Endothelial cell of umbilical vein (primary cell): Measurements from ENCODE around the gene PROSER1. TPM values are rescaled to one million over a fixed set of nuclear protein-coding genes. Genes with fewer than 3 reads are reported as not detected.

Source experiments
- BruUV-seq: library from RNA; stranded (reverse); fragments of 400-500 nt; replicated peaks from 2 replicates; lab custom pipeline; 2021; lab: Mats Ljungman, UMichigan
- CTCF ChIA-PET: fragments of 300-600, 350-600 bp; sonication (Branson Sonifier 250); formaldehyde crosslinking; loops from one replicate; lab custom pipeline; 2021; ENCODE audit warnings: antibody characterized with exemption, inconsistent platforms; lab: Charles Lee
- POLR2A ChIA-PET: fragments of 300-600, 350-600 bp; sonication (Branson Sonifier 250); formaldehyde crosslinking; loops from one replicate; lab custom pipeline; 2021; ENCODE audit warnings: antibody characterized with exemption, inconsistent platforms; lab: Charles Lee
- DNase-seq: peaks from one replicate; pipeline ENCODE4 v3.0.0-alpha.2; 2011; ENCODE audit warnings: low read depth, low spot score
- FAIRE-seq: peaks from 2 replicates; lab custom pipeline; 2011; peaks lifted over from hg19 to GRCh38; lab: Jason Lieb, UNC
- H2AFZ ChIP-seq: 2 replicates; pipeline ENCODE4 v1.6.0; 2012; ENCODE audit warnings: low read depth, low read length, control low read depth, inconsistent platforms
- H3K27ac ChIP-seq: 2 replicates; pipeline ENCODE4 v1.5.1; 2011; ENCODE audit warnings: low read depth, mild to moderate bottlenecking, control low read depth, low read length, moderate library complexity; ENCODE audit not compliant: insufficient read depth
- H3K27me3 ChIP-seq, 2 experiments: 2 replicates each; pipeline versions ENCODE4 v1.6.0 to v1.6.1; 2011; ENCODE audit warnings: low read length in 2 of 2, mixed read lengths in 1 of 2; ENCODE audit not compliant: control insufficient read depth in 2 of 2, insufficient read depth in 2 of 2
- H3K36me3 ChIP-seq, 2 experiments: 2 replicates in 1 of 2; 3 replicates in 1 of 2; pipeline ENCODE4 v1.5.1; 2011; ENCODE audit warnings: low read length in 2 of 2, mild to moderate bottlenecking in 1 of 2, moderate library complexity in 1 of 2; ENCODE audit not compliant: control insufficient read depth in 2 of 2, insufficient read depth in 2 of 2; ENCODE audit errors: extremely low read depth in 1 of 2
- H3K4me1 ChIP-seq: 3 replicates; pipeline ENCODE4 v1.5.1; 2011; ENCODE audit warnings: mild to moderate bottlenecking, low read length; ENCODE audit not compliant: control insufficient read depth, insufficient read depth; ENCODE audit errors: extremely low read depth
- H3K4me2 ChIP-seq: 2 replicates; pipeline ENCODE4 v1.6.1; 2011; ENCODE audit warnings: low read length, control low read depth, mixed read lengths; ENCODE audit not compliant: insufficient read depth
- H3K4me3 ChIP-seq, 3 experiments: fragments of 200-600 bp in 1 of 3; sonication (generic), shearing (Covaris generic) in 1 of 3; replicated peaks in 1 of 3; 2 replicates each; pipeline ENCODE4 v1.5.1; 2011 to 2016; ENCODE audit warnings: control low read depth in 3 of 3, low read length in 3 of 3, mild to moderate bottlenecking in 2 of 3, inconsistent platforms in 1 of 3, low read depth in 1 of 3, moderate library complexity in 1 of 3; ENCODE audit not compliant: insufficient read depth in 1 of 3
- H3K79me2 ChIP-seq: 2 replicates; pipeline ENCODE4 v1.6.0; 2012; ENCODE audit warnings: low read length, inconsistent platforms; ENCODE audit not compliant: control insufficient read depth, insufficient read depth
- H3K9ac ChIP-seq: replicated peaks from 2 replicates; pipeline ENCODE3; 2011; ENCODE audit warnings: low read length, control low read depth; ENCODE audit not compliant: insufficient read depth; ENCODE audit errors: extremely low read depth
- H3K9me1 ChIP-seq: replicated peaks from 3 replicates; pipeline ENCODE4 v1.6.0; 2011; ENCODE audit warnings: mild to moderate bottlenecking, low read length; ENCODE audit not compliant: control insufficient read depth, insufficient read depth; ENCODE audit errors: extremely low read depth
- H3K9me3 ChIP-seq: replicated peaks from 2 replicates; pipeline ENCODE4 v1.5.1; 2012; ENCODE audit warnings: low read length, inconsistent platforms; ENCODE audit not compliant: control insufficient read depth, insufficient read depth
- H4K20me1 ChIP-seq: replicated peaks from 2 replicates; pipeline ENCODE3; 2011; ENCODE audit warnings: mild to moderate bottlenecking, low read length; ENCODE audit not compliant: control insufficient read depth, insufficient read depth; ENCODE audit errors: extremely low read depth
- EZH2 ChIP-seq: IDR thresholded peaks from 2 replicates; pipeline ENCODE4 v1.6.1; 2012; ENCODE audit warnings: borderline replicate concordance, low read depth, mild to moderate bottlenecking, moderate library complexity, low read length, inconsistent platforms; ENCODE audit not compliant: severe bottlenecking
- FOS ChIP-seq: IDR thresholded peaks from 2 replicates; pipeline ENCODE4 v1.6.1; 2011; ENCODE audit warnings: mild to moderate bottlenecking, low read length, moderate library complexity, borderline replicate concordance; ENCODE audit not compliant: insufficient read depth
- GATA2 ChIP-seq: IDR thresholded peaks from 2 replicates; pipeline ENCODE4 v1.7.0; 2011; ENCODE audit warnings: low read depth, mild to moderate bottlenecking, moderate library complexity, mixed read lengths, low read length; ENCODE audit not compliant: insufficient read length, insufficient read depth
- JUN ChIP-seq: IDR thresholded peaks from 2 replicates; pipeline ENCODE4 v1.6.1; 2011; ENCODE audit warnings: borderline replicate concordance, low read depth; ENCODE audit not compliant: insufficient read length, insufficient read depth
- MYC ChIP-seq: IDR thresholded peaks from one replicate; pipeline ENCODE4 v1.6.1; 2011; ENCODE audit warnings: mild to moderate bottlenecking, low read depth, low read length
- POLR2A ChIP-seq: IDR thresholded peaks from 2 replicates; pipeline ENCODE4 v1.6.1; 2012; ENCODE audit warnings: low read depth, mild to moderate bottlenecking, control low read depth, low read length
- POLR2AphosphoS5 ChIP-seq: IDR thresholded peaks from 2 replicates; pipeline ENCODE4 v1.6.1; 2012; ENCODE audit warnings: low read depth, mild to moderate bottlenecking, control low read depth, low read length, moderate library complexity; ENCODE audit not compliant: insufficient read depth
- dilution Hi-C: fragments of 300-500 bp; cut with MboI; formaldehyde crosslinking; loops from one replicate; pipeline ENCODE4 v1.15.0; 2019; ENCODE audit warnings: low sequenced_read_pairs; ENCODE audit not compliant: extremely low pct_ligation_motif_present
- intact Hi-C: fragments of 100-400 bp; cut with micrococcal nuclease; formaldehyde crosslinking; loops from one replicate; pipeline ENCODE4 v1.10.0; 2022
- polyA plus RNA-seq, 4 experiments: library from polyadenylated mRNA; depleted of rRNA in 3 of 4; stranded (reverse) in 3 of 4; unstranded in 1 of 4; fragments of >200 nt; gene quantifications; 2 replicates each; pipeline versions ENCODE4 v1.2.1 to v1.2.3, GENCODE V29; 2011 to 2012; ENCODE audit warnings: missing spikeins in 1 of 4
- total RNA-seq: library from RNA; stranded (reverse); gene quantifications from 2 replicates; pipeline ENCODE4 v1.2.3, GENCODE V29; 2021
- TF ChIP-seq, protein P1 (sequence below), 2 donors: IDR thresholded peaks; 1 replicate in 1 of 2; 2 replicates in 1 of 2; pipeline ENCODE4 v1.5.1; 2011; ENCODE audit warnings: low read length in 2 of 2, mild to moderate bottlenecking in 2 of 2, moderate library complexity in 2 of 2, control low read depth in 1 of 2, inconsistent platforms in 1 of 2, low read depth in 1 of 2; ENCODE audit not compliant: insufficient read depth in 1 of 2; ENCODE audit errors: extremely low read depth in 1 of 2
- TF ChIP-seq, protein P2 (sequence below): IDR thresholded peaks from 2 replicates; pipeline ENCODE4 v1.6.1; 2011; ENCODE audit not compliant: insufficient read depth, insufficient read length

The PROSER1 gene
- total and polyA plus RNA-seq, 2 donors (not counting 3 experiments of a cell fraction or from before 2014, with no cell fraction given) = 38.3 to 40.4 TPM

DNA sequence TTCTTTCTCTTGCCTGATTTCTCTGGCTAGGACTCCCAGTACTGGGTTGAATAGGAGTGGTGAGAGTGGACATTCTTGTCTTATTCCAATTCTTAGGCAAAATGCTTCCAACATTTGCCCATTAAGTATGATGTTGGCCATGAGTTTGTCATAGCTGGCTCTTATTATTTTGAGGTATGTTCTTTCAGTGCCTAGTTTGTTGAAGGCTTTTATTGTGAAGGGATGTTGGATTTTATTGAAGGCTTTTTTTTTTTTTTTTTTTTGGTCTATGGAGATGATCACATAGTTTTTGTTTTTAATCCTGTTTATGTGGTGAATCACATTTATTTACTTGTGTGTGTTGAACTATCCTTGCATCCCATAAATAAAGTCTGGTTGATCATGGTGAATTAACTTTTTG is 20.2 kb upstream of the PROSER1 start:
- Histone ChIP-seq H3K27me3 (no peaks in the 10 kb centered on the region), H4K20me1 (no peaks in the 10 kb centered on the region), H3K9me1 (no peaks in the 10 kb centered on the region), H3K9me3 (no peaks in the 10 kb centered on the region), H3K9ac (no peak overlapping the region), H3K79me2 (no peaks in the 10 kb centered on the region), H3K4me3 (no peak overlapping the region), H2AFZ (no peak overlapping the region), H3K4me2 (no peak overlapping the region), H3K4me1 (no peaks in the 10 kb centered on the region), H3K27ac (no peak overlapping the region), H3K36me3 (no peaks in the 10 kb centered on the region)
- no peak for DNase-seq
- BruUV-seq = no TSS peak
- dilution Hi-C loops (no loop called here), intact Hi-C loops (no loop called here)
- ChIA-PET POLR2A (no interaction called here), CTCF (no interaction called here)
- TF ChIP-seq POLR2A = no peak
- FAIRE-seq = no peak

DNA sequence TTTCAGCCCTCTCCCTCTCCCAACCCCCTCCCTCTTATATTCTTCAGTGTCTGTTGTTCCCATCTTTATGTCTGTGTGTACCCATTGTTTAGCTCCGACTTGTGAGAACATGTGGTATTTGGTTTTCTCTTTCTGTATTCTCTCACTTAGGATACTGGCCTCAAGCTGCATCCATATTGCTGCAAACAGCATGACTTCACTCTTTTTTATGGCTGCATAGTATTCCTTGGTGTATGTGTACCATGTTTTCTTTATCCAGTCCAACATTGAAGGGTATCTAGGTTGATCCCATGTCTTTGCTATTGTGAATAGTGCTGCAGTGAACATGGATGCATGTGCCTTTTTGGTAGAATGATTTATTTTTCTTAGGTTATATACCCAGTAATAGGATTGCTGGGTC is 18.1 kb upstream of the PROSER1 start:
- FAIRE-seq (no peak), DNase-seq (no peak)
- Histone ChIP-seq H4K20me1 (no peaks in the 10 kb centered on the region), H2AFZ (no peak overlapping the region), H3K9me1 (no peaks in the 10 kb centered on the region), H3K4me3 (no peak overlapping the region), H3K9me3 (no peaks in the 10 kb centered on the region), H3K27ac (no peak overlapping the region), H3K27me3 (no peaks in the 10 kb centered on the region), H3K9ac (no peak overlapping the region), H3K36me3 (no peaks in the 10 kb centered on the region), H3K79me2 (no peaks in the 10 kb centered on the region), H3K4me1 (no peaks in the 10 kb centered on the region), H3K4me2 (no peak overlapping the region)
- intact Hi-C loops = no loop called here
- dilution Hi-C loops = no loop called here
- ChIA-PET CTCF (interaction anchor here (3.6 to 7.4 kb wide), 2 partner anchors 556 to 559 kb away, joined by 17 to 119 read pairs; no protein-coding TSS in a partner anchor), POLR2A (no interaction called here)
- BruUV-seq = no TSS peak
- TF ChIP-seq, protein P1, sequence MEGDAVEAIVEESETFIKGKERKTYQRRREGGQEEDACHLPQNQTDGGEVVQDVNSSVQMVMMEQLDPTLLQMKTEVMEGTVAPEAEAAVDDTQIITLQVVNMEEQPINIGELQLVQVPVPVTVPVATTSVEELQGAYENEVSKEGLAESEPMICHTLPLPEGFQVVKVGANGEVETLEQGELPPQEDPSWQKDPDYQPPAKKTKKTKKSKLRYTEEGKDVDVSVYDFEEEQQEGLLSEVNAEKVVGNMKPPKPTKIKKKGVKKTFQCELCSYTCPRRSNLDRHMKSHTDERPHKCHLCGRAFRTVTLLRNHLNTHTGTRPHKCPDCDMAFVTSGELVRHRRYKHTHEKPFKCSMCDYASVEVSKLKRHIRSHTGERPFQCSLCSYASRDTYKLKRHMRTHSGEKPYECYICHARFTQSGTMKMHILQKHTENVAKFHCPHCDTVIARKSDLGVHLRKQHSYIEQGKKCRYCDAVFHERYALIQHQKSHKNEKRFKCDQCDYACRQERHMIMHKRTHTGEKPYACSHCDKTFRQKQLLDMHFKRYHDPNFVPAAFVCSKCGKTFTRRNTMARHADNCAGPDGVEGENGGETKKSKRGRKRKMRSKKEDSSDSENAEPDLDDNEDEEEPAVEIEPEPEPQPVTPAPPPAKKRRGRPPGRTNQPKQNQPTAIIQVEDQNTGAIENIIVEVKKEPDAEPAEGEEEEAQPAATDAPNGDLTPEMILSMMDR (IDR thresholded peaks at IDR 0.05; ENCODE audit: extremely low read depth in 1 of 2, insufficient read depth in 1 of 2, low read depth in 1 of 2, low read length in 2 of 2) = no peak
- TF ChIP-seq GATA2 = no peak
- TF ChIP-seq, protein P2, sequence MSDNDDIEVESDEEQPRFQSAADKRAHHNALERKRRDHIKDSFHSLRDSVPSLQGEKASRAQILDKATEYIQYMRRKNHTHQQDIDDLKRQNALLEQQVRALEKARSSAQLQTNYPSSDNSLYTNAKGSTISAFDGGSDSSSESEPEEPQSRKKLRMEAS = no peak
- no peak for TF ChIP-seq JUN
- no peak for TF ChIP-seq FOS
- no peak for TF ChIP-seq POLR2AphosphoS5
- no peak for TF ChIP-seq EZH2
- TF ChIP-seq MYC = no peak
- no peak for TF ChIP-seq POLR2A
